ENCODE measurements around the gene SLC25A42. TPM values are rescaled to one million over a fixed set of nuclear protein-coding genes. Genes with fewer than 3 reads are reported as not detected.

SLC25A42 gene
- total RNA-seq, 1 experiment from 2014 or later, result 8.0 TPM

DNA sequence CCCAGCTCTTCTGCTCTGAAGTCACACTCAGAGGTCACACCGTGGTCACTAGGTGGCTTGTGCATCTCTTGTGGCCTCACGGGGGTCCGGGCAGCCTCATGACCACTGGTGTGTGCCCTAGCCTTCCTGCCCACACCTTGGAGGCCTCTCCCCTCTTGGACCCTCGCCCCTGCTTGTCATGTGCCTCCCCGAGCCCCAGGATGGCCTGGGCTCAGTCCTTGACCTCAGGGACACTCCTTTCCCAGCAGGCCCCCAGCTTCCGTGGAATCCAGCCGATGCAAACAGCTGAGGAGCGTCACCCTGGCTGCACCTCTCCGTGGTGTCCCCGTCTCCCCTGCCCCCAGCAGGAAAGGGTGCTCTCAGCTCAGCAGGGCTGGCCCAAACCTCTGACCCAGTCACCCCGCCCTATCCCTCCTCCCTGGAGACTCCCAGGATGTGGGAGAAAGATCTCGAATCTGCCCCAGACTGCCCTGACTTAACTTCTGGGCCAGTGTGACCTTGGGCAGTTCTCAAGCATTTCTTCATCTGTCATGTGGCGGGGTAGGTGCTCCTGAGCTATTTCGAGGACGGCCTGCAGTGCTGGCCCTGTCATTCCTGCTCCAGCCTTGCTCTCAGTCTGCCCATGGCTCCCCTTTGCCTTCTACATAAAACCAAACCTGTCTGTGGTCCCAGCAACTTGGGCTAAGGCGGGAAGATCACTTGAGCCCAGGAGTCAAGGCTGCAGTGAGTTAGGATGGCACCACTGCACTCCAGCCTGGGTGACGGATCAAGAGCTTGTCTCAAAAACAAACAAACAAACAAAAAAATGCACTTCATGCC lies 4.6 kb upstream of the SLC25A42 start:
- BruUV-seq (replicated peaks), result no TSS peak
- intact Hi-C loops (cut with micrococcal nuclease), result no loop called here
- no peak overlapping the region for H3K9ac ChIP-seq (ENCODE audit: low read length)

DNA sequence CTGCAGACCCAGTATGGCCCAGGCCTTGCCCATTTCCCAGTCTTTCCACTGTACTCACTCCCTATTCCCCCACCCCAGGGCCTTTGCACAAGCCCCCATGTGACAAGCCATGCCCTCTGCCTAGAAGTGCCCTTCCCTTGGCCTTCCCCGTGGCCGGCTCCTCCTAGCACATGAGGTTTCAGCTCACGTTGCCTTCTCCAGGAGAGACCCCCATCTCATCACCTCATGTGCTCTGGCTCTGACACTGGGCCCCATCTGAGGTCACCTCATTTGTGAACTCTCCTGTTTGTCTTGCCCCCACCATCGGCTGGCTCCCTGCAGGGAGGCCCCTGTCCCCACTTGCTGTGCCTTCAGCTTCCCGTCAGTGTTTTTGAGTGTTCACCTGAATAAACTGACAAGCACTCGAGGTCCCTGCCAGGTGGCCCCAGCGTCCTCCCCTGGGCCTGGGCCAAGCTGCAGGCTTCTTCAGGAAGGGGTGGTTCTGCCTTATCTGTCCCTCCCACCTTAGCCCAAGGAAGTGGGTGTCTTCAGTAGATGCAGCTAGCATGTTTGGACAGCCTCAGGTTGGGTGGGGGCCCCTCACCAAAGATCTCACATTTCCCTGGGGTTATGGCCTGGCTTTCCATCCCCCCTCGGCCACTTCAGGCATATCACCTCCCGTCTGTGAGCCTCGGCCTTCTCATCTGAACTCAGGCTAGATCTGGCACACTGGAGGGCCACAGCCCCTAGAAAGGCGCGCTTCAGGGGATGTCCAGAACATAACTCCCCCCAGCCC lies 3.8 kb upstream of the SLC25A42 start:
- H3K9ac ChIP-seq (ENCODE audit: low read length), result no peak overlapping the region
- no peak overlapping the region for H3K27ac ChIP-seq (ENCODE audit: low read length)
- H3K4me1 ChIP-seq (ENCODE audit: insufficient read depth, low read length), result peaks cover 23% of the 10 kb centered on the region
- H3F3A ChIP-seq (ENCODE audit: low read length, unreplicated experiment), result no peaks in the 10 kb centered on the region
- no peak for ATAC-seq
- H3K4me2 ChIP-seq (ENCODE audit: low read length), result no peak overlapping the region
- no peaks in the 10 kb centered on the region for H3K9me3 ChIP-seq (ENCODE audit: low read length)
- no peak overlapping the region for H3K4me3 ChIP-seq (ENCODE audit: low read length)
- POLR2A ChIA-PET (ENCODE audit: unreplicated experiment), result no interaction called here
- H3K79me2 ChIP-seq (ENCODE audit: low read length), result no peaks in the 10 kb centered on the region
- H4K20me1 ChIP-seq (ENCODE audit: low read length), result no peaks in the 10 kb centered on the region
- CTCF ChIA-PET, result no interaction called here
- H3K36me3 ChIP-seq (ENCODE audit: low read depth, low read length), result peaks cover 15% of the 10 kb centered on the region; the same call in 1 of the 2 replicates
- TF ChIP-seq EZH2phosphoT487 (IDR thresholded peaks at IDR 0.05; ENCODE audit: borderline replicate concordance, low read length) (no peak), EZH2 (IDR thresholded peaks at IDR 0.05; ENCODE audit: low read length, unreplicated experiment) (no peak)
- TF ChIP-seq, protein P1, sequence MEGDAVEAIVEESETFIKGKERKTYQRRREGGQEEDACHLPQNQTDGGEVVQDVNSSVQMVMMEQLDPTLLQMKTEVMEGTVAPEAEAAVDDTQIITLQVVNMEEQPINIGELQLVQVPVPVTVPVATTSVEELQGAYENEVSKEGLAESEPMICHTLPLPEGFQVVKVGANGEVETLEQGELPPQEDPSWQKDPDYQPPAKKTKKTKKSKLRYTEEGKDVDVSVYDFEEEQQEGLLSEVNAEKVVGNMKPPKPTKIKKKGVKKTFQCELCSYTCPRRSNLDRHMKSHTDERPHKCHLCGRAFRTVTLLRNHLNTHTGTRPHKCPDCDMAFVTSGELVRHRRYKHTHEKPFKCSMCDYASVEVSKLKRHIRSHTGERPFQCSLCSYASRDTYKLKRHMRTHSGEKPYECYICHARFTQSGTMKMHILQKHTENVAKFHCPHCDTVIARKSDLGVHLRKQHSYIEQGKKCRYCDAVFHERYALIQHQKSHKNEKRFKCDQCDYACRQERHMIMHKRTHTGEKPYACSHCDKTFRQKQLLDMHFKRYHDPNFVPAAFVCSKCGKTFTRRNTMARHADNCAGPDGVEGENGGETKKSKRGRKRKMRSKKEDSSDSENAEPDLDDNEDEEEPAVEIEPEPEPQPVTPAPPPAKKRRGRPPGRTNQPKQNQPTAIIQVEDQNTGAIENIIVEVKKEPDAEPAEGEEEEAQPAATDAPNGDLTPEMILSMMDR (conservative IDR thresholded peaks at IDR 0.05; ENCODE audit: low read depth, low read length), result no peak
- H2AFZ ChIP-seq (ENCODE audit: low read length), result no peak overlapping the region
- no peak for DNase-seq
- H3K9me2 ChIP-seq (replicated peaks; ENCODE audit: low read length), result no peaks in the 10 kb centered on the region
- no TSS peak for BruUV-seq (replicated peaks)
- intact Hi-C loops (cut with micrococcal nuclease), result no loop called here
- no peaks in the 10 kb centered on the region for H3K27me3 ChIP-seq (ENCODE audit: low read length)

More for the DNA sequence above, 4.6 kb upstream of the SLC25A42 start:
- POLR2A ChIA-PET (ENCODE audit: unreplicated experiment), result no interaction called here
- peaks cover 18% of the 10 kb centered on the region for H3K4me1 ChIP-seq (ENCODE audit: insufficient read depth, low read length)
- CTCF ChIA-PET, result no interaction called here
- TF ChIP-seq, protein P1 (conservative IDR thresholded peaks at IDR 0.05; ENCODE audit: low read depth, low read length), result no peak
- TF ChIP-seq EZH2 (IDR thresholded peaks at IDR 0.05; ENCODE audit: low read length, unreplicated experiment), result no peak
- TF ChIP-seq EZH2phosphoT487 (IDR thresholded peaks at IDR 0.05; ENCODE audit: borderline replicate concordance, low read length), result no peak
- no peak overlapping the region for H3K27ac ChIP-seq (ENCODE audit: low read length)
- no peaks in the 10 kb centered on the region for H4K20me1 ChIP-seq (ENCODE audit: low read length)
- H3K9me3 ChIP-seq (ENCODE audit: low read length), result no peaks in the 10 kb centered on the region
- no peak overlapping the region for H3K4me3 ChIP-seq (ENCODE audit: low read length)
- H3K9me2 ChIP-seq (replicated peaks; ENCODE audit: low read length), result no peaks in the 10 kb centered on the region
- H3K4me2 ChIP-seq (ENCODE audit: low read length), result no peak overlapping the region
- H2AFZ ChIP-seq (ENCODE audit: low read length), result no peak overlapping the region
- H3K79me2 ChIP-seq (ENCODE audit: low read length), result no peaks in the 10 kb centered on the region
- no peaks in the 10 kb centered on the region for H3K27me3 ChIP-seq (ENCODE audit: low read length)
- no peak for ATAC-seq
- H3K36me3 ChIP-seq (ENCODE audit: low read depth, low read length), result peaks cover 22% of the 10 kb centered on the region; the same call in 1 of the 2 replicates
- no peaks in the 10 kb centered on the region for H3F3A ChIP-seq (ENCODE audit: low read length, unreplicated experiment)
- no peak for DNase-seq
